GM04503 (cell line): ENCODE results near the gene ZC3H12A.

Experiments used
- DNase-seq: peaks from one replicate; pipeline ENCODE4 v3.0.0-alpha.2; 2012; ENCODE audit warnings: low read depth

The ZC3H12A gene

DNA sequence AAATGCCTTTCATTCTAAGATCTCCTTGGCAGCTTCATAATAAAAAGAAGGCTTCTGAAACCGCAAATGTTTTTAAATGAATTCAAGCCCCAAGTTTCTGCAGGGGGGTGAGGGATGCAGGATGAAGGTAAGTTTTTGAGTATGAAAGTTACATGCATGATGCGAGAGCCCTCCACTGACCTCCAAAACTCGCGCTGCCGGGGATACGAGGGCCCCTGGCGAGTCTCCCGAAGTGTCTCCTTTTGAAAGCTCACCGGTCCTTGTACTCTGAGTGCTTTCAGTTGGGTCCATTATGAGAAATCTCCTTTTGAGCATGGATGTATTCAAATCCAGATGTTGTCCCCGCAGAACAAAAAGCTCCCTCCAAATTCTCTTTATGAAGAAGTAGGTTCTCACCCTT lies 18.9 kb upstream of the ZC3H12A start:
- no peak for DNase-seq

DNA sequence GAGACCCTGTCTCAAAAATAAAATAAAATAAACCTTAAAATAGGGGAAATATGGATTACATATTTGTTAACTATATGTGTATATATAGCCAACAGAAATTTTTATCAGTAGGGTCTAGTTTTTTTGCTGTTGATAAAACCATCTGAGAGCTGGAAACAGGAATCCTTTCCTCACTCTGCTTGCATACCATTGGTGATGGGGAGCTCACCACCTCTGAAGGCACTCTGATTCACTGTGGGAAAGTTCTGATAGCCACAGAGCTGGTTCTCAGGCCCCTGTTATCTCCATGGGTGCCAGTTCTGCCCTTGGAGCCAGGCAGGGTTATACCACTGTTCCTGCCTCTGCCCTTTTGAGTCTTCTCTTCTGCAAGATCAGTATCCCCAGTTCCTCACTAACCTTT lies 17.8 kb upstream of the ZC3H12A start:
- no peak for DNase-seq

- no peak for DNase-seq
Measured at GRCh38 chr1:37458551-37458950, 15.8 kb upstream of the ZC3H12A start.

- no peak for DNase-seq
Measured at GRCh38 chr1:37461698-37462436, 12.5 kb upstream of the ZC3H12A start.

DNA sequence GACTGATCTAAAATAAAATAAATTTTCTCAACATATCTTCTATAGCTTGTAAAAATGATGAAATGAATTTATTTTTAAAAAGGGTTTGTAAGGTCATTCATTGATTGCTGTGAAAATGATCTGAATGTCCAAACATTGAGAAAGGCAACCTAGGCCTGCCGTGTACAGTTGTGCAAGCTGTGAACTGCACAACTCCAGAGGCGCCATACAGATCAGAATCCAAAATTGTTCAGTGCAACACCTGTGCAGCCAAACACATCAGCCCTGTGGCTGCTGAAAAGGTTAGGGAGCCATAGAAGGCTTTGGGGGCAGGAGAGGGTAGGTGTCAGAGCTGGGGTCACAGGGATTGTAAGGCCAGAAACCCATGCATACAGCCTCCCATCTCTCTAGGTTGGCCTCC lies 9.9 kb upstream of the ZC3H12A start:
- DNase-seq: no peak

DNA sequence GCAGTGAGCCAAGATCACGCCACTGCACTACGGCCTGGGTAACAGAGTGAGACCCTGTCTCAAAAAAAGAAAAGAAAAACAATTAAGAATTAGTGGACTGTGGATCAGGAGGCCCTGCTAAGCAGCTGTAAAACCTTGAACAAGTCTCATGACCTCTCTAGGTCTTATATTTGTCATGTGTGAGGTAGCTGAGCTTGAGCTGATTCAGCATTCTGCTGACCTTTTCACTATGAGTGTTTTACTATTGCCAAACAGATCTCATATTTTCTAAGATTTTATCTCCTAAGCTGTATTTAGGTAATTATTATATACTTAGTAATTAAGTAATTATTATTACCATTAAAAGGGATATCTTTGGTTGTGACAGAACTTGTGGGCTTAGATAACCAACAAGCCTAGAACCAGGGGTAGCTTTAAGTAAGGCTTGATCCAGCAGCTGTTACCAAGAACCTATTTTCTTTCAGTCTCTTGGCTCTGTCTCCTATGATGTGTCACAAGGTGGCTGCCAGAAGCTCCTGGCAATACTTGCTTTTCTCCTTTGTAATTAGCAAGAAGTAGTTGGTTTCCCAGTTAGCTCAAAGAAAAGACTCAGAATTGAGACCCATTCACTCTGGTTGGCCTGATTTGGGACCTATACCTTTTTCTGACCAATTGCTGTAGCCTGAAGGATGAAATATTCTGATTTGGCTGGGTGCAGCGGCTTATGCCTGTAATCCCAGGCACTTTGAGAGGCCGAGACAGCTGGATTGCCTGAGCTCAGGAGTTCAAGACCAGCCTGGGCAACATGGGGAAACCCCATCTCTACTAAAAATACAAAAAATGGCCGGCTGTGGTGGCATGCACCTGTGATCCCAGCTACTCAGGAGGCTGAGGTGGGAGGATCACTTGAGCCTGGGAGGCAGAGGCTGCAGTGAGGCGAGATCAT lies 8.5 kb upstream of the ZC3H12A start:
- DNase-seq: no peak

GRCh38 chr1:37468037-37468436 lies 6.3 kb upstream of the ZC3H12A start:
- no peak for DNase-seq

GRCh38 chr1:37469386-37469785 lies 5.0 kb upstream of the ZC3H12A start:
- no peak for DNase-seq

DNA sequence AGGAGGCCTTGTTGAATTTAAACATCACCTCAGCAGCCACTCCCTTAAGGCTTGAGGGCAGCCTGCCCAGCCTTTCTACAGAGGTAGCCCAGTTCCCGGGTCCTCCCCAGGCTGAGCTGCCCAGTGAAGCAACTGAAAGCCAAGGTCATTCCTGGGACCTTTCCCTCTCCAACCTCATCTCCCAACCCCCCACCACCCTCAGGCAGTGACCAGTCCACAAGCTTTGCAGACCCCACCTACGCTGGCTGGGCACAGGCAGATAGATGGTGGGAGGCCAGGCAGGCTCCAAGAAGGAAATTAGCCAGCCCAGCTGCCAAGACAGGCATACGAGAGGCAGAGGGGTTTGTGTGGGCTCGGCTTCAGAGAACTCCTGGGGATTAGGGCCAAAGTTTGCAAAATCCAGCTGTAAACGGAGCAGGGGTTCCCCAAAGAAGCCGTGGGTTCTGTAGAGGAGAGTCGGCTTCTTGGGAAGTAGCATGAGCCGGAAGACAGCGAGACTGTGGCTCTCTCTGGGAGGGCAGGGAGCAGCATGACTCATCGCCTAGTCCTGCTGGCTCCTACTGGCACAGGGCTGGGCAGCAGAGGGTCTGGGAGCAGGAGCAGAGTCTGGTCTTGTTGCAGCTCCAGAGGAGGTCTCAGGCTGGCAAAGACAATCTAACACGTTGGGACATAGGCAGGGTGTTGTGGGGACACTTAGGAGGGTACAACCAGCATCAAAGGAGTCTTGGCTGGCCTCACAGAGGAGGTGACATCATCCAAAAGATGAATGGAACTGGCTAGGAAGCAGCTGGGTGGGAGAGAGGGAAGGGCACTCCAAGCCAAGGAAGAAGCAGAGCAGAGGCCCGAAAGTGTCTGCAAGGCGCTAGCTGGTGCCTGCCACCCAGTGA lies 2.8 kb upstream of the ZC3H12A start:
- DNase-seq: no peak

DNA sequence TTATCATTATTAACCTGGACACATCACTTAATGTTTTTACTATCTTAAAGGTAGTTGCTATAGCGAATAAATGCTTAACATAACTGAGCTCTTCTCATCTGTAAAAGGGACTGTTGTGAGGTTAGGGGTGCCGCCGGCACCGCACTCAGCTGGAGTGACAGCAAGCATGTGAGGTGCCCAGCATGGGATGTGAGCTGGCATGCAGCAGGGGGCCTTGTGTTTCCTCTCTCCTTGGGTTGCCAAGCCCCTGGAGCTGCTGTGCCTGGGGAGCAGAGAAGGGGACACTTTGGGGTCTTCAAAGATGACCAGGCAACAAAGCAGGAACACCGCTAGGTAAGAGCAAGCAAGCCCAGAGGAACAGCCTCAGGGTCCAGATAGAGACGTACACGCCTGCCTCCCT lies 2.1 kb upstream of the ZC3H12A start:
- DNase-seq: no peak

DNA sequence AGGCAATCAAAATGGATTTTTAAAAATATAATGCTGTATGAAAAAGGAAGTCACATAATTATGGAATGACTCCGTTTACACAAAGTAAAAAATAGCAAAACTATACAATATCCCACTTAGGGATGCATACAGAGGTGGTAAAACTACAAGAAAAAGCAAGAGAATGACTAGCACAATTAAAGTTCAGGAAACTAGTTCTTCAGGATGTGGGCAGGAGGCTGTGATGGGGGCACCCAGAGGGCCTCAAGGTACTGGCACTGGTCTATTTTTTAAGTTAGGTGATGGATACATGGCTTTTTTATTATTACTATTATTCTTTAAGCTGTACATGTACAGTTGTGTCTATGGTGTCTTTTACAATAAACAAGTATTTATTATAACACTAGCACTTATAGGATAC lies 1.4 kb upstream of the ZC3H12A start:
- no peak for DNase-seq

DNA sequence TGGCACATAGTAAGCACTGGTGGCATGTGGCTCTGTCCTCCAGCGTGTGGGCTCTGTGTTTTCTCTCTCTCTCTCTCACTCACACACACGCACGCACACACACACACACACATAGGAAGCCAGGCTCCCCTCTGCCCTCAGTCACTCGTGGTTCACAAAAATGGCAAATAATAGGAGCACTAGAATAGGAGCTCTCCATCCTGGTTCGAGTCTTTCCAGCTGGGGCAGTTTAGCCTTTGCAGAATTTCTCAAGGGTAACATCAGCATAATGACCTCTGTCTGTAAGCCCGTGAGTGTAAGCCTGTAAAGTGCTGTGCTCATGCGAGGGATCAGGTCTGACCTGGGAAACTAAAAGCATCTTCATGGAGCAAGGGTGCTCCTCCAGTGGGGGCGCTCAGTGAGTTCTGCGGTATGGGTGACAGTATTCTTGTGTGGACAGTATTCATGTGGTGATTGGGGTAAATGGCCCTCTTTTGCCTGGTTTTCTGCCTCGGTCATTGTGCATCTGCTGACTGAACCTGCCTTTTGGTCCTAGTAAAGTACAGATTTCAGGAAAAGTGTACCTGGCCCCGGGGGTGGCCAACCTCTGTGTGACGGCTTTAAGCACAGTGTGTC lies 842 bp upstream of the ZC3H12A start:
- DNase-seq: no peak

DNA sequence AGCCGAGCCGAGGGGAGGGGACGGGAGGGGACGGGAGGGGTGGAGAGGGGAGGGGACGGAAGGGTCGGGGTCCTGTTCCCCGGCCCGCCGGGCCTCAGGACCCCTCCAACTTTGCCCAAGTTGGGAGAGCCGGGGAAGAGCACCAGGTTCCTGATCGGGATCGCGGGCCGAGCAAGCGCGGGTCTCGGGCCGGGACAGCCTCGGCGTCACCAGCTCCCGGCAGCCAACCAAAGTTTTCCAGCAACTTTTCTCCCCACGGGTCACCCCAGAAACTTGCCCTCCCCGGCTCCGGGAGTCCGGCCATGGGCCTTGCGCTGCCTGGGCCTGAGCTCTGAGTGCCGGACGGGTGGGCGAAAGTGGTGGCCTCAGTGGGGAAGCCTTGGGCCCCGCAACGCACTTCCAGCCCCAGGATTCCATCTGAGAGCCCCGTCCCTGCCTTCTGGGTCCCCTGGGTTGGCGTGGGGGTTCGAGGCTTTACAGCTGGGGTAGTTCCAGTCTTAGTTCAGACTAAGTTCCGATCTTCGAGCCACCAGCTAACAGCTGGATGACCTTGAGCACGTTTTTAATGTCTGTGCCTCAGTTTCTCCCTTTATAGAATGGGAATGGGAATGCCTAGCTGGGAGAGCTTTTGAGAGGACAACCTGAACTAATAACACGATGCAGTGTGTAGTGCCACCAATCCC lies 458 bp downstream of the ZC3H12A start:
- DNase-seq: no peak

DNA sequence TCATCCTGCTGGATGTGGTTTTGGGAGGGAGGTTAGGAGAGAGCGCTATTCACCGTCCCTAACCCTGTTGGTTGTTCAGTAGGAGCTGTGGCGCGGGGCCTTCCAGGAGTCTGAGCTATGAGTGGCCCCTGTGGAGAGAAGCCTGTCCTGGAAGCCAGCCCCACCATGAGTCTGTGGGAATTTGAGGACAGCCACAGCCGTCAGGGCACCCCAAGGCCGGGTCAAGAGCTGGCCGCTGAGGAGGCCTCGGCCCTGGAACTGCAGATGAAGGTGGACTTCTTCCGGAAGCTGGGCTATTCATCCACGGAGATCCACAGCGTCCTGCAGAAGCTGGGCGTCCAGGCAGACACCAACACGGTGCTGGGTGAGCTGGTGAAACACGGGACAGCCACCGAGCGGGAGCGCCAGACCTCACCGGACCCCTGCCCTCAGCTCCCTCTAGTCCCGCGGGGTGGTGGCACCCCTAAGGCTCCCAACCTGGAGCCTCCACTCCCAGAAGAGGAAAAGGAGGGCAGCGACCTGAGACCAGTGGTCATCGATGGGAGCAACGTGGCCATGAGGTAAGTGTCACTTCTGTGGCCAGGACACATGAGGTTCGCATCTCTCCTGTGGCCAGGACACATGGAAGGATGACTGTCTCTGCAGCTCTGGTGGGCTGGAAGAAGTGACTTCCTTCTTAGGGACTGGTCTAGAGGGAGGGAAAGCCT lies 1.2 kb downstream of the ZC3H12A start:
- DNase-seq: no peak

GRCh38 chr1:37476087-37476452 lies 1.7 kb downstream of the ZC3H12A start:
- DNase-seq: no peak

DNA sequence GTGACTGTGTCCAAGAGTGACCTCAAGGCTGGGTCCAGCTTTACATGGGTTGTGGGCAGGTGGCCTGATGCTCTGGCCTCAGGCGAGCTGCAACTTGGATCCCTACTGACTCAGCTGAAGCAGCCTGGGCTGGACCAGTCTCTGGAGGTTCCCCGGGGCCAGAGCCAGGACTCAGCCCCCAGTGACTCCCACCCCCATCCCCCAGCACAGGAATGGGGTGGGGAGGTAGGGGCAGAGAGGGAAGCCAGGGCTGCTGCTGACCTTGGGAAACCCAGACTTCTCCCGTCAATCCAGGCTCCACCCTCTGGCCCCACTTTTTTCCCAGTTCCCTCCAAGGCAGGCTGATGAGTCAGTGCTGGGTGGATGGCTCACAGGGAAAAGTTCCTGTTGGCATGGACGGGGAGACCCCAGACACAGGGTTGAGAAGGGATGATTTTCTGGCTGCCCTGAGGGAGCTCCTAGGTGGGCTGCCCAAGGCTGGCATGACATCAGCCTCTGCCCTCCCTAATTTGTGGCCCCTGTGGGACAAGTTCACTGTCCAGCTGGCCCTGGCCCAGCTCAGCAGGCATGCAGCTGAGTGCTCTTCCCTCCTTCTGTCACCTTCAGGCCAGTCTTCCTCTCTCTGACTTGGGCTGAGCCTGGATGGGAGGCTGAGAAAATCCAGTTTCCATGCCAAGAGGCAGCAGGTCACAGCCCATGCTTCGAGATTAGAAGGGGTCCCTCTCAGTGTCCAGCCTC lies 2.2 kb downstream of the ZC3H12A start:
- DNase-seq: no peak

DNA sequence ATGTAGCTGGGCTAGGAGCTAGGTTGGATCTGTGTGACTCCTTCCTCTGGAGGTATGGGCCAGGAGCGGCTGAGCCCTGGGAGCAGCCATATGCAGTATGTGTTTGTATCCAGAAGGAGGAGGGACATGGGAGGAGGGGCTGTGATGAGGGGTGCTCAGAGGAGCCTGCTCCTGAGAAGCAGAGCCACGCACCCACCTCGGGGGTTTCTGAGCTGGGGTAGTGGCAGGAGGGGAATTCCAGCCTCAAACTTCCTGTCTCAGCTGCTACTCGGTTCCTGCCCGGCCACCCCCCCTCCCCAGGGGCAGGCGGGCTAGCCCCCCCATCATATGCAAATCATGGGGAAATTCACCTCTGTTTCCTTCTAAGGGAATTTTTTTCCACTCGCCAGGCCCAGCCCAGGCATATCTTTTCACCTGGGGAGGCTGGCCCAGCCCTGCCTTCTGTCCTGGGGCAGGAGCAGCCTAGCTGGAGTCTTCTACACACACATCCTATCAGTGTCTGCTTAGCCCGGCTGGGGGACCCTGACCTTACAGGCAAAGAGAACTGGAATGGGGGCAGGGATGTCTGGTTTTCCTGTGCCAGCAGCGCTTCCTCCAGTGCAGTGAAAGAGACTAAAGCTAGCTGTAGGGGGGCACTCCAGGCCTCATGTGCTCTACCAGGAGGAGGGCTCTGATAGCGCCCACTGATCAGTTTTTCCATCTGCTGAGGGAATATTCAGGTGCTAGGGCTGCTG lies 3.0 kb downstream of the ZC3H12A start:
- DNase-seq: no peak

- no peak for DNase-seq
Measured at GRCh38 chr1:37477946-37478345, 3.6 kb downstream of the ZC3H12A start.

GRCh38 chr1:37478451-37478881 lies 4.1 kb downstream of the ZC3H12A start:
- DNase-seq: no peak
